ENCODE measurements around the gene PAWR. TPM values are rescaled to one million over a fixed set of nuclear protein-coding genes. Genes with fewer than 3 reads are reported as not detected.
A peak's percentile ranks its signal among the peaks of the same experiment; 100 is the strongest.

The PAWR gene
- total RNA-seq, 1 donor from 2014 or later, result 103 TPM

GRCh38 chr12:79645235-79645630 is 45.5 kb downstream of the PAWR start:
- no peak for TF ChIP-seq EZH2phosphoT487 (IDR thresholded peaks at IDR 0.05)
- no peak for TF ChIP-seq CTCF (IDR thresholded peaks at IDR 0.05)
- no peak for TF ChIP-seq EZH2 (IDR thresholded peaks at IDR 0.05)
- no peaks in the 10 kb centered on the region for H3K36me3 ChIP-seq
- H3K4me3 ChIP-seq, result no peak overlapping the region
- H3K4me1 ChIP-seq, result peaks cover 34% of the 10 kb centered on the region
- Mint-ChIP-seq H3K27me3 (ENCODE audit: insufficient read depth, low read depth) (peaks cover 2% of the 10 kb centered on the region), H3K9me3 (peaks cover 10% of the 10 kb centered on the region), H3K4me3 (no peak overlapping the region), H3K36me3 (peaks cover 10% of the 10 kb centered on the region), H3K4me1 (peaks cover 7% of the 10 kb centered on the region), H3K27ac (no peak overlapping the region)
- DNase-seq (ENCODE audit: low spot score), result peak; percentile 11
- H3K9me3 ChIP-seq (ENCODE audit: low read depth), result no peaks in the 10 kb centered on the region
- peak overlapping the region; percentile 45 for H3K27ac ChIP-seq
- H3K4me2 ChIP-seq, result no peak overlapping the region
- peaks cover 99% of the 10 kb centered on the region for H3K79me2 ChIP-seq (ENCODE audit: low read depth)
- no peaks in the 10 kb centered on the region for H3K27me3 ChIP-seq
- no peak overlapping the region for H3K9ac ChIP-seq
- peaks cover 38% of the 10 kb centered on the region for H4K20me1 ChIP-seq (ENCODE audit: low read depth)
- no peak overlapping the region for H2AFZ ChIP-seq (replicated peaks)
- H3F3A ChIP-seq (ENCODE audit: low read depth), result peaks cover 13% of the 10 kb centered on the region

GRCh38 chr12:79644274-79645234 is 46.2 kb downstream of the PAWR start:
- no peaks in the 10 kb centered on the region for H3K36me3 ChIP-seq
- peaks cover 7% of the 10 kb centered on the region for H3K4me1 Mint-ChIP-seq
- peaks cover 2% of the 10 kb centered on the region for H3K27me3 Mint-ChIP-seq (ENCODE audit: insufficient read depth, low read depth)
- no peak overlapping the region for H3K4me3 ChIP-seq
- no peak for DNase-seq (ENCODE audit: low spot score)
- H3K79me2 ChIP-seq (ENCODE audit: low read depth), result peaks cover 99% of the 10 kb centered on the region
- no peak overlapping the region for H3K27ac Mint-ChIP-seq
- peaks cover 34% of the 10 kb centered on the region for H3K4me1 ChIP-seq
- peaks cover 13% of the 10 kb centered on the region for H3F3A ChIP-seq (ENCODE audit: low read depth)
- H3K9ac ChIP-seq, result no peak overlapping the region
- peaks cover 10% of the 10 kb centered on the region for H3K9me3 Mint-ChIP-seq
- peak overlapping the region; percentile 19 for H3K4me2 ChIP-seq
- H3K36me3 Mint-ChIP-seq, result peaks cover 10% of the 10 kb centered on the region
- no peak overlapping the region for H3K4me3 Mint-ChIP-seq
- no peaks in the 10 kb centered on the region for H3K27me3 ChIP-seq
- no peak overlapping the region for H2AFZ ChIP-seq (replicated peaks)
- H3K9me3 ChIP-seq (ENCODE audit: low read depth), result no peaks in the 10 kb centered on the region
- no peak for TF ChIP-seq EZH2 (IDR thresholded peaks at IDR 0.05)
- H4K20me1 ChIP-seq (ENCODE audit: low read depth), result peaks cover 38% of the 10 kb centered on the region
- H3K27ac ChIP-seq, result peak overlapping the region; percentile 43

- H3K4me3 ChIP-seq, result no peak overlapping the region
- H3K4me1 Mint-ChIP-seq, result peaks cover 7% of the 10 kb centered on the region
- H3K27me3 Mint-ChIP-seq (ENCODE audit: insufficient read depth, low read depth), result peaks cover 2% of the 10 kb centered on the region
- H3K4me1 ChIP-seq, result peaks cover 34% of the 10 kb centered on the region
- H2AFZ ChIP-seq (replicated peaks), result no peak overlapping the region
- peaks cover 10% of the 10 kb centered on the region for H3K36me3 Mint-ChIP-seq
- no peaks in the 10 kb centered on the region for H3K27me3 ChIP-seq
- no peak for DNase-seq (ENCODE audit: low spot score)
- no peak overlapping the region for H3K4me3 Mint-ChIP-seq
- H3F3A ChIP-seq (ENCODE audit: low read depth), result peaks cover 13% of the 10 kb centered on the region
- TF ChIP-seq EZH2 (IDR thresholded peaks at IDR 0.05), result no peak
- TF ChIP-seq CTCF (IDR thresholded peaks at IDR 0.05), result no peak
- no peak for TF ChIP-seq EZH2phosphoT487 (IDR thresholded peaks at IDR 0.05)
- peaks cover 10% of the 10 kb centered on the region for H3K9me3 Mint-ChIP-seq
- H3K9me3 ChIP-seq (ENCODE audit: low read depth), result no peaks in the 10 kb centered on the region
- no peak overlapping the region for H3K9ac ChIP-seq
- H3K4me2 ChIP-seq, result no peak overlapping the region
- H3K79me2 ChIP-seq (ENCODE audit: low read depth), result peaks cover 97% of the 10 kb centered on the region
- H3K36me3 ChIP-seq, result no peaks in the 10 kb centered on the region
- H3K27ac Mint-ChIP-seq, result no peak overlapping the region
- H4K20me1 ChIP-seq (ENCODE audit: low read depth), result peaks cover 38% of the 10 kb centered on the region
- peak overlapping the region; percentile 27 for H3K27ac ChIP-seq
Observed at GRCh38 chr12:79643821-79644220, 46.9 kb downstream of the PAWR start.

DNA sequence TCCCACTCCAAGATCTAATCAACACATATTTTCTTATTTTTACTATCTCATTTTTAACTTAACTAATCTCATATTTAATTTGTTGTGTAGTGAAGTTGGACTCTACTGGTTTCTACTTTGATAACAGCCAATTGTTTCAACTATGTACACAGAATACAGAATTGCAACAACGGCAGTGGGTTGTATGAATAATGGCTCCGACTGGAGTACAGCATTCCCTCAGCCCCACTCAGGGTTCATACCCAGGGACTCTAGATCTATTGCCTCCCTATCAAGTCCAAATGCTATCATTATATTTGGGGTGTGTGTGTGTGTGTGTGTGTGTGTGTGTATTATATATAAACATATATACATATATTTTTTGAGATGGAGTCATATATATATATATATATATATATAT is 52.3 kb downstream of the PAWR start:
- H3K27ac Mint-ChIP-seq, result no peak overlapping the region
- no peak overlapping the region for H3K27ac ChIP-seq
- H3K27me3 ChIP-seq, result no peaks in the 10 kb centered on the region
- H3K9me3 Mint-ChIP-seq, result no peaks in the 10 kb centered on the region
- H3K4me3 Mint-ChIP-seq, result no peak overlapping the region
- H3K36me3 ChIP-seq, result no peaks in the 10 kb centered on the region
- peaks cover 1% of the 10 kb centered on the region for H3K36me3 Mint-ChIP-seq
- no peak for DNase-seq (ENCODE audit: low spot score)
- no peak overlapping the region for H3K9ac ChIP-seq
- H2AFZ ChIP-seq (replicated peaks), result no peak overlapping the region
- H3F3A ChIP-seq (ENCODE audit: low read depth), result peaks cover 6% of the 10 kb centered on the region
- H3K79me2 ChIP-seq (ENCODE audit: low read depth), result peaks cover 95% of the 10 kb centered on the region
- H3K4me2 ChIP-seq, result no peak overlapping the region
- H3K9me3 ChIP-seq (ENCODE audit: low read depth), result no peaks in the 10 kb centered on the region
- peaks cover 38% of the 10 kb centered on the region for H3K4me1 ChIP-seq
- H4K20me1 ChIP-seq (ENCODE audit: low read depth), result peaks cover 53% of the 10 kb centered on the region
- no peak for TF ChIP-seq CTCF (IDR thresholded peaks at IDR 0.05)
- TF ChIP-seq EZH2phosphoT487 (IDR thresholded peaks at IDR 0.05), result no peak
- TF ChIP-seq EZH2 (IDR thresholded peaks at IDR 0.05), result no peak
- peaks cover 25% of the 10 kb centered on the region for H3K4me1 Mint-ChIP-seq
- H3K27me3 Mint-ChIP-seq (ENCODE audit: insufficient read depth, low read depth), result no peaks in the 10 kb centered on the region
- no peak overlapping the region for H3K4me3 ChIP-seq

Data from neural progenitor cell (in vitro differentiated cells).